GM15510 (cell line): ENCODE measurements around the gene AUTS2.

Source experiments
- POLR2A ChIP-seq: IDR thresholded peaks from 3 replicates; pipeline ENCODE4 v1.6.1; 2011; ENCODE audit warnings: borderline replicate concordance; ENCODE audit not compliant: insufficient read length; ENCODE audit errors: extremely low read depth

Gene AUTS2

GRCh38 chr7:70000737-70001348 is 402.6 kb downstream of the AUTS2 start:
- no peak for TF ChIP-seq POLR2A

GRCh38 chr7:70005480-70005879 is 407.2 kb downstream of the AUTS2 start:
- no peak for TF ChIP-seq POLR2A

DNA sequence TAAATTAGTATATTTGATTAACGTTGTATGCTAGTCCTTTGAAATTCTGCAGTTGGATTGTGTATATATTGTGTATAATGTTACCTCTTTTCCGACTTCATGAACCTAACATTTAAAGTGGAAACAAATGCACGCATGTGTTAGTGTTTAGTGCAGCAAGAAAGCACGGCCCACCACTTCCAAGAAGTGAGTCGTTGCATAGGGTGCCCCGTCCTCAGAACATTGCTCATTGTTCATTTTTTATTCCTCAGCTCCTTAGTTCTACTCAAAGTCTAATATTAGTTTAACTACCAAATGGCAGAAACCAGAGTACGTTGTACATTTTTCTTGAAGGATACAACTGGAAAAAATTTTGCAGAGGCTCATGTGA is 407.6 kb downstream of the AUTS2 start:
- TF ChIP-seq POLR2A, result no peak

GRCh38 chr7:70006261-70006920 is 408.1 kb downstream of the AUTS2 start:
- TF ChIP-seq POLR2A, result no peak

- TF ChIP-seq POLR2A, result no peak
These were observed 410.2 kb downstream of the AUTS2 start for GRCh38 chr7:70008466-70008865.

DNA sequence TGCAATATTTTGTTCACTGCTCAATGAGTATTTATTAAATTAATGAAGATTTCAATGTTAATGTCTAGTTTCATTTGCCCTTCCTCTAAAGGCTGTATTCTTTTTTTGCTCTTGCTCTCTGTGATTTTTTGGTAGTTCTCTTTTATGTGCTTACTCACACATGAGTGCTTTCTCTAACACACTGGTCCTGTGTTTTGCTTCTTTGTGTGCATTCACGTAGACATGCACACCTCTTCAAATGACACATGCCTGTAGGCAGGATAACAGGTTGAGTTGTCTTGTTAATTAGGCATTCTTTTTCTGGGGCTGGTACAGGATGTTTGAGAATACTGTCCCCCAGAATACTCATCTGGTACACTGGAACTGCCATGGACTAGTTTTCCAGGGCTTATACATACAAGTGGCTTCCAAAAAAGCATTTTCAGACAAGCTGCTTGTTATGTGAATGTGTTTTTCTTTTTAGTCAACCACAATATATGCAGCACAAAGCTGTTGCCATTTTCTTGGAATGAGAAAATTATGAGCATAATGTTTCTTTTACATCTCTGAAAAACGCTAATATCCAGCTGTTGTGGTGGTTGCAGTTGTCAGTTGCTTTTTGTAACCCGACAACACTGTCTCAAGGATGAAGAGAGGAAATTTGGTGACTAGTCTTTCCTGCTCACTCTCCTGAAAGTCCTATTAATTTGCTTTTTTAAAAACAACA is 416.4 kb downstream of the AUTS2 start:
- TF ChIP-seq POLR2A, result no peak

- TF ChIP-seq POLR2A, result no peak
These were observed 417.1 kb downstream of the AUTS2 start for GRCh38 chr7:70015353-70015752.

DNA sequence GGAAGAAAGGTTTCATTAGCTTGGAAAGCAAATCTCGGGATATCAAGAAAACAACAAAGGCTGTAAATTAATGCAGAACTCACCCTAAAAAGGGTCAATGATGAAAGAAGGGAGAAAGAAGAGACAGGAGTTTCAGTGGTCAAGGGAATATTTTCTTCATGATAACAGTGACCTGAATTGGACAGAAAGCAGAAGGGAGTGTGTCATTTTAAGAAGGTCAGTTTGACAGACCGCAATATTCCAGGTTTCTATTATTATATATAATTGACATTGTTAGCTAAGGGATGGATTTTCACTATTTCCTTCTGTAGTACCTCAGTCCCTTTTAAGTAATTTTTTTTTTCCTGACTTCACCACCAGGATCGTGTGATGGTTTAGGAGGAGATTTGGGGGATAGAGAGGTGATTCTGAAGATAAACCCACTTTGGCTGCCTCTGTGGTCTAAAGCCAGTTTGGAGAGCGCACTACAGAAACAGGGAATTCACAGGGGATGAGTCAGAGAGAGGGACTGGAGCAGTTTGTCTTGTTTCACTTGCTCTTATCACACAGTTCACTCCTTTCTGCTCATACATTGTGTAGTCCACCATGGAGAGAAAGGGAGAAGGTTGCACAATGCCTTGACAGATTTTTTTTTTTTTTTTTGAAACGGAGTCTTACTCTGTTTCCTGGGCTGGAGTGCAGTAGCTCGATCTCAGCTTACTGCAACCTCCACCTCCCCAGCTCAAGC is 417.9 kb downstream of the AUTS2 start:
- no peak for TF ChIP-seq POLR2A

DNA sequence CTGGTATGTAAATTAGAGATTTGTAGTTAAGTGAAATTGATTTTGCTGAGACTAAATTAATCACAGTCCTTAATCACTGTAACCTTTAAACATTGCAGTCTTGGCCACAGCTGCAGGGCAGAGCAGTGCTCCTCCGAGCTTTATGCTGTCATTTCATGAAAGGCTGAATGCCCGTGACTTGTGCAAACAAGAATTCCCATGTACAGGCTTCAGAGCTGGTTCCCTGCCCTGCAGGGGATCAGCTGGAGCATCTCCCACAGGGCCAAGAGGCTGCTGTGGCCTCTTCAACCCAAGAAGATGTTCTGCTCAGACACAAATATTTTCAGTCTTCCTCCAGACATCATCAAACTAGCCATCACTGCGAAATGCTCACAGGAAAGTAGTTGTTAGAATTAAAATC is 419.1 kb downstream of the AUTS2 start:
- no peak for TF ChIP-seq POLR2A

DNA sequence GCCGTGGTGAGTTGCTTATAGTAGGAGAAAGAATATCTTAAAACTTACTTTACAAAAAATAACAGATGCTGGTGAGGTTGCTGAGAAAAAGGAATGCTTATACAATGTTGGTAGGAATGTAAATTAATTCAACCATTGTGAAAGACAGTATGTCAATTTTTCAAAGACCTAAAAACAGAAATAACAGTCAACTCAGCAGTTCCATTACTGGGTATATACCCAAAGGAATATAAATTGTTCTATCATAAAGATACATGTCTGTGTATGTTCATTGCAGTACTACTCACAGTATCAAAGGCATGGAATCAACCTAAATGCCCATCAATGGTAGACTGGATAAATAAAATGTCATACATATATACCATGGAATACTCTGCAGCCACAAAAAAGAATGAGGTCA is 420.4 kb downstream of the AUTS2 start:
- no peak for TF ChIP-seq POLR2A

DNA sequence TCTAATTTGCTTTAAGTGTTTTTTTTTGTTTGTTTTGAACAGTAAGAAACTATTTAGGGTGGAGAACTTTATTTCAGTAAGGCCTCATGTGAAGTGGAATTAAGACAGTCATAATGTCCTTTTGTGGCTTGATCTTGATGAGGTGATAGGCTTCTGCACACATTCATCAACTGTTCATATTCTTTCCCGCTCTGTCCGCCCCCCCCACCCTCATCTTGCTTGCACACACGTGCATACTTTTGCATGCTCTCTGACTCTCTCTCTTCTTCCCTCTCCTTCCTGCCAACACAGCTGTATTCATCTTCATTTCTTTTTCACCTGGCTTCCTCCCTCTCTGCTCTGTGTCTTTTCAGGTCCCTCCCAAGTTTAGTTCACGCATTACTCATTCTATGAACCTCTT is 429.6 kb downstream of the AUTS2 start:
- TF ChIP-seq POLR2A, result no peak

DNA sequence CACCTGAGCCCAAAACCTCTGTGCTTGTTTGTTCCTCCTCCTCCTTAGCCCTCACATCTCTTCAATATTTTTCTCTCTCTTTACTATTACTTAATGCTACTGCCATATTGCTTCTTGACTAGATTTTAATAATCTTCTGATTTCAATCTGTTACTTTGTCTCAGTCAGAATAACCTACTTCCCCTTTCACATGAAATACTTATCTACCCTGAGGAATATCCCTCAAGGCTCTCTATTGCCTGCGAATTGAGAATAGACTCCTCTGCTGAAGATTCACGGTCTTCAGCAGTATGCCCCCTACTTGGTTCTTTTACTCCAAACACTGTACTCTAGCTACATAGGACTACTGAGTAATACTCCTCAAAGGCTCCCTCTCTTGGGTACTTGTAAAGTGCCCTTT is 430.3 kb downstream of the AUTS2 start:
- no peak for TF ChIP-seq POLR2A

DNA sequence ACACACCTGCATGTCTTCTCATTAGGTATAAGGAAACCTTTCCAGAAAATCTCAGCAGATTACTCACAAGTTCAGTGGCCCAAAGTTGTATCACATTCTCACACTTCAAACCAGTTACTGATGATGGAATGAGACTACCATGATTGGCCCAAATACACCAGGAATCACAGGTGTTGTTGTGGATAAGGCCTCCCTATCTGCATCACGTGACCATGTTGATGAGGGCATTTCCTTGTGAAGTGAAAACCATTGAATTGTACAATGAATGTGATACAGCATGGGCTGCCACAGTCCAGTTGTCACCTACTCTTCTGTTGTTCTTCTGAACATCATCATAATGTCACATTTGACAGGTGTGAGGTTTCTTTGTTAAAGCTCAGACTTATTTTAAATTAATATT is 431.7 kb downstream of the AUTS2 start:
- TF ChIP-seq POLR2A, result no peak

DNA sequence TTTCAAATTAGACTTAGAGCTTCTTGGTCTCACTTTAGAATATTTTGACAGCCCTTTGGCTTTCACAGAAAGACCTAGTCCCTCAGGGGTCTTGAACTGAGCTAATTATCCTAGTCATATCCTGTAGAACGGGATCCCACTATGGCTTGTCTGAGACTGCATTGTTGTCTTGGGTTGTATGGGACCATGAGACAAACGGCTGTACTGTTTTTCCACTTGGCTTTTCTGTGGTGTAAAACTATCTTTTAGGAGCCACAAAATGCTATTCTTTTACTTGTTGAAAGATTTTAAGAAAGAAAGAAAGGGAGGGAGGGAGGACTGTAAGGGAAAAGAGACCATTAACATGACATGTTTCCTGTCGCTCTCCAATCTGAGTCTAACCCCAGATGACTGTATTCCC is 432.5 kb downstream of the AUTS2 start:
- no peak for TF ChIP-seq POLR2A

- no peak for TF ChIP-seq POLR2A
These were observed 433.0 kb downstream of the AUTS2 start for GRCh38 chr7:70031245-70031644.
